ENCODE results near the gene PACSIN1.

The PACSIN1 gene

DNA sequence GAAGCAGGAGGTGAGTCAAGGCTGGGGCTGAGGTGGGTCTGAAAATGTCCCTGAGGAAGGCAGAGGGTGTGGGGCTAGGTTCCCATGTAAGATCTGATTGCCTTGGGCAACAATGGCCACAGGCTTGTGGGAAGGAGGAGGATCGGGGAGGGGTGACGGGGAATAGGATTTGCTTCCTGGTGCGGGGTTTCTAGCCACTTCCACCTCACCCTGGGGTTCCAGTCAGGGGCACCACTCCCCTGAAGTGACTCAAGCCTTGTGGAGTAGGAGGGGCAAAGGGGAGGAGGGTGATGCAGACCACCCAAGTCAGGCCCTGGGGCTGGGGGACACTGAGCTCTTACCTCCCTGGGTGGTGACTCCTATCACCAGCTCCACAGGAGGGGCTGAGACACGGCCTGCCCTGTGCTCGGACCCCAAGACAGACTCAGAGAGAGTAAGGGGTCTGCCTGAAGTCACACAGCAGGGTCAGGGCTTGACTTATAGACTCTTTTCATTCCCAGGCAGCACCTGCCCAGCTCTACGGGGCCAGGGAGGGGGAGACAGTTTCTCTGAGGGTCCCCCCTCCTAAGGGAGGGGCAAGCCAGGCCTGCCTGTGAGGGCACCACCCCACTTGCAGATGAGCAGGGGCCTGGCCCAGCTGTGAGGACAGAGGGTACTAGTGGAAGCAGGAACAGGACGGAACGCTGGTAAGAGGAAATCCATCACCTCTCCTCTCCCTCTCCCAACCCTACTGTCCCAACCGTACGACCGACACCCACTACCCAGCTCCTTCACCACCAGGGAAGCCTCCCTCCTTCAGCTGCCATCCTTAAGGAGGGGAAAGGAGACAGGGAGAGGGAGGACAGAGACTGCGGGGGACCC is 102.7 kb downstream of the PACSIN1 start:
- no peak for DNase-seq (ENCODE audit: low read depth)
- H3K4me3 ChIP-seq (ENCODE audit: low read depth, low read length) = no peak overlapping the region
- TF ChIP-seq, protein P1, sequence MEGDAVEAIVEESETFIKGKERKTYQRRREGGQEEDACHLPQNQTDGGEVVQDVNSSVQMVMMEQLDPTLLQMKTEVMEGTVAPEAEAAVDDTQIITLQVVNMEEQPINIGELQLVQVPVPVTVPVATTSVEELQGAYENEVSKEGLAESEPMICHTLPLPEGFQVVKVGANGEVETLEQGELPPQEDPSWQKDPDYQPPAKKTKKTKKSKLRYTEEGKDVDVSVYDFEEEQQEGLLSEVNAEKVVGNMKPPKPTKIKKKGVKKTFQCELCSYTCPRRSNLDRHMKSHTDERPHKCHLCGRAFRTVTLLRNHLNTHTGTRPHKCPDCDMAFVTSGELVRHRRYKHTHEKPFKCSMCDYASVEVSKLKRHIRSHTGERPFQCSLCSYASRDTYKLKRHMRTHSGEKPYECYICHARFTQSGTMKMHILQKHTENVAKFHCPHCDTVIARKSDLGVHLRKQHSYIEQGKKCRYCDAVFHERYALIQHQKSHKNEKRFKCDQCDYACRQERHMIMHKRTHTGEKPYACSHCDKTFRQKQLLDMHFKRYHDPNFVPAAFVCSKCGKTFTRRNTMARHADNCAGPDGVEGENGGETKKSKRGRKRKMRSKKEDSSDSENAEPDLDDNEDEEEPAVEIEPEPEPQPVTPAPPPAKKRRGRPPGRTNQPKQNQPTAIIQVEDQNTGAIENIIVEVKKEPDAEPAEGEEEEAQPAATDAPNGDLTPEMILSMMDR (IDR thresholded peaks at IDR 0.05; ENCODE audit: insufficient read depth, low read depth, low read length, missing control alignments) = no peak

DNA sequence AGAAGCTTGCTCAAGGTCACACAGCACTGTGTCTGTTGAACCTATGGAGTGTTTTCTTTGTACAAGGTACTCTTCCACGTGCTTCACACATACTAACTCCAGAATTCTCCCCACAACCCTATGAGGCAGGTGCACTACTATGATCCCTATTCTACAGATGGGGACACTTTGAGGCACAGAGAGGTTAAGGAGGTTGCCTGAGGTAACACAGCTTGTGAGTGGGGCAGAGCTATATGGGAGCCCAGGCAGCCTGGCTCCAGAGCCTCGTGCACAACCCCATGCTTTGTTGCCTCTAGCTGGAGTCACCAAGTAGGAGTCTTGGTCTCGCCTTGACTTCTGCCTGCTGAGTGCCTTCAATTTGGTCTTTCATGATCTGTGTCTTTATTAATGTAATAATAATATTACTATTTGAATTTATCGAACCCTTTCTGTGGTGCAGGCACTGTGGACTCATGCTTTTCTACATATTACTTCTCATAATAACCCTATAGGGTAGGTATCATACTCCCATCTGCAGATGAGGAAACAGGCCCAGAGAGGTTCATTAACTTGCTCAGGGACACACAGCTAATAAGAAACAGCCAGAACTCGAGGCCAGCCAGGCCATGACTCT is 103.6 kb downstream of the PACSIN1 start:
- DNase-seq (ENCODE audit: low read depth) = no peak
- TF ChIP-seq, protein P1 (IDR thresholded peaks at IDR 0.05; ENCODE audit: insufficient read depth, low read depth, low read length, missing control alignments) = no peak
- H3K4me3 ChIP-seq (ENCODE audit: low read depth, low read length) = no peak overlapping the region

DNA sequence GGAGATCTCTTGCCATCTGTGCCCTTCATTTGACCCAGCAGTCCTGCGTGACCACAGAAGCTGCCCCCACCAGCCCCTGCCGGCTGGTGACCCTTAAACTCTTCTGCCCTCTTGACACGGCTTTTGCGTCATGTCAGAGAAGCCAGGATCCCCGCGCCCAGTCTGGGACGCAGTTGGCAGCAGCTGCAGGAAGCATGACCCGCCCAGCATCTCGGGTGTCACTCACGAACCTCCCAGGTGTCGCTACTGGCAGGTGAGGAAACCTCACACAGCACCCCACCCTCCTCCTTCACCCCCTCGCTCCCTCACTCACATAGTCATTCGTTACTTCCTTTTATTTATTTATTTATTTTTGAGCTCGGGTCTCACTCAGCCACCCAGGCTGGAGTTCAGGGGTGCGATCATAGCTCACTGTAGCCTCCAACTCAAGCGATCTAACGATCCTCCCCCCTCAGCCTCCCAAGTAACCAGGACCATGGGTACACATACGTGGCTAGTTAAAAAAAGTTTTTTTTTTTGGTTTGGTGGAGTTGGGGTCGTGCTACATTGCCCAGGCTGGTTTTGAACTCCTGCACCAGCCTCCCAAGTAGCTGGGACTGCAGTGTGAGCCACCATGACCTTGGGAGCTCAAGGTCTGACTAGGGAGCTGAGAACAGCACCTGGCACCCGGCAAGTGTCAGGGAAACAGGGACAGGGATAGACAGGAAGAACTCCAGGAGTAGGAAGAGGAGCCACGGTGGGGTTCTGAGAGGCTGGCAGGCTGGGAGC is 104.4 kb downstream of the PACSIN1 start:
- TF ChIP-seq, protein P1 (IDR thresholded peaks at IDR 0.05; ENCODE audit: insufficient read depth, low read depth, low read length, missing control alignments) = no peak
- H3K4me3 ChIP-seq (ENCODE audit: low read depth, low read length) = no peak overlapping the region
- DNase-seq (ENCODE audit: low read depth) = no peak

GRCh38 chr6:34571388-34571787 is 105.5 kb downstream of the PACSIN1 start:
- H3K4me3 ChIP-seq (ENCODE audit: low read depth, low read length) = no peak overlapping the region
- TF ChIP-seq, protein P1 (IDR thresholded peaks at IDR 0.05; ENCODE audit: insufficient read depth, low read depth, low read length, missing control alignments) = no peak
- DNase-seq (ENCODE audit: low read depth) = no peak

DNA sequence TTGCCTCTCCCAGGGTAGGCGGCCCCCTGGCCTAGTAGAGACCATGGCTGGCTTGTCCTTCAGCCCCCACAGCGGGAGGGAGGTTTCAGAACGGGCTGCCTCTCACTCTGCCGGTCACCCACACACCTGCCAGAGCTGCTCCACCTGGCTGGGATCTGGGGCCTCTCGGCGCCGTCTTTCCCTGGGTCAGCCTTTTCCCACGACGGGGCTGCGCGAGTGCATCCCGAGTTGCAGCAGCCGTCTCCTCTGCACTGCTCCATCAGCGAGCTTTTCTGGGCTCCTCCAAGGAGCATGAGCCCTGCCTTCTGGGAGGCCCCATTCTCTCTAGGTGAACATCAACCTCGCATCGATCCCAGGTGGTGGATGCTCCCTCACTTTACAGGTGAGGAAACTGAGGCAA is 106.1 kb downstream of the PACSIN1 start:
- DNase-seq (ENCODE audit: low read depth) = no peak
- TF ChIP-seq, protein P1 (IDR thresholded peaks at IDR 0.05; ENCODE audit: insufficient read depth, low read depth, low read length, missing control alignments) = no peak
- no peak overlapping the region for H3K4me3 ChIP-seq (ENCODE audit: low read depth, low read length)

DNA sequence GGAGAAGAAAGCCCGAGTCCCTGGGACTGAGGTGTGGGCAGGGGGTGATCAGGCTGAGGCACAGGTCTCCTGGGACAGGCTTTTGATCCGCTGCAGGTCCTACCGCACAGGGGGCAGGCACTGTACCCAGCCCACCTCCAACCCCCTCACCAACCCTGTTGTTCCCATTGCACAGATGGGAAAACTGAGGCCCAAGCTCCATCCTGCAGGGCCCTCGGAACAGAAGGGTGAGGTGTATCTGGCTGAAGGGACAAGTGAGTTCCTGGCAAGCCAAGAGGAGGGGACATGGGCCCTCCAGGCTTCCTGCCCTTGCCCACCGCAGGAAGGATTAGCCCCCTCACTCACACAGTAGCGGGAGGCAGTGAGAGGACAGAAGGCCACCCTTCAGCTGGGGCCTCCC is 106.7 kb downstream of the PACSIN1 start:
- no peak overlapping the region for H3K4me3 ChIP-seq (ENCODE audit: low read depth, low read length)
- TF ChIP-seq, protein P1 (IDR thresholded peaks at IDR 0.05; ENCODE audit: insufficient read depth, low read depth, low read length, missing control alignments) = no peak
- no peak for DNase-seq (ENCODE audit: low read depth)

Data from GM12865 (cell line).